ENCODE data around the gene LGR6.

- TF ChIP-seq, protein P1, sequence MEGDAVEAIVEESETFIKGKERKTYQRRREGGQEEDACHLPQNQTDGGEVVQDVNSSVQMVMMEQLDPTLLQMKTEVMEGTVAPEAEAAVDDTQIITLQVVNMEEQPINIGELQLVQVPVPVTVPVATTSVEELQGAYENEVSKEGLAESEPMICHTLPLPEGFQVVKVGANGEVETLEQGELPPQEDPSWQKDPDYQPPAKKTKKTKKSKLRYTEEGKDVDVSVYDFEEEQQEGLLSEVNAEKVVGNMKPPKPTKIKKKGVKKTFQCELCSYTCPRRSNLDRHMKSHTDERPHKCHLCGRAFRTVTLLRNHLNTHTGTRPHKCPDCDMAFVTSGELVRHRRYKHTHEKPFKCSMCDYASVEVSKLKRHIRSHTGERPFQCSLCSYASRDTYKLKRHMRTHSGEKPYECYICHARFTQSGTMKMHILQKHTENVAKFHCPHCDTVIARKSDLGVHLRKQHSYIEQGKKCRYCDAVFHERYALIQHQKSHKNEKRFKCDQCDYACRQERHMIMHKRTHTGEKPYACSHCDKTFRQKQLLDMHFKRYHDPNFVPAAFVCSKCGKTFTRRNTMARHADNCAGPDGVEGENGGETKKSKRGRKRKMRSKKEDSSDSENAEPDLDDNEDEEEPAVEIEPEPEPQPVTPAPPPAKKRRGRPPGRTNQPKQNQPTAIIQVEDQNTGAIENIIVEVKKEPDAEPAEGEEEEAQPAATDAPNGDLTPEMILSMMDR (IDR thresholded peaks at IDR 0.05; ENCODE audit: poor library complexity) = no peak
- no peak for TF ChIP-seq EZH2 (IDR thresholded peaks at IDR 0.05; ENCODE audit: borderline replicate concordance)
These were observed 23.1 kb downstream of the LGR6 start for GRCh38 chr1:202216691-202217090.

Data from hepatocyte (in vitro differentiated cells).